GM23338 (cell line): ENCODE results near the gene ACOXL. TPM values are rescaled to one million over a fixed set of nuclear protein-coding genes. Genes with fewer than 3 reads are reported as not detected.

Experiments used
- ATAC-seq: fragments of 200-7000 bp; cut with Tn5 transposase; 3 replicates; pipeline ENCODE4 v1.9.1; 2020
- DNase-seq: peaks from one replicate; pipeline ENCODE4 v3.0.0-alpha.2; 2015; ENCODE audit warnings: low spot score
- H2AFZ ChIP-seq: fragments of 200-600 bp; sonication (generic); 2 replicates; pipeline ENCODE4 v1.8.0; 2016; ENCODE audit warnings: antibody characterized with exemption, mild to moderate bottlenecking, moderate library complexity
- H3F3A ChIP-seq: fragments of 200-600 bp; sonication (generic); replicated peaks from 2 replicates; pipeline ENCODE4 v1.8.0; 2017; ENCODE audit warnings: antibody characterized with exemption, mixed run types, low read depth
- H3K27ac ChIP-seq: fragments of 200-600 bp; sonication (generic); 2 replicates; pipeline ENCODE4 v1.6.1; 2016; ENCODE audit warnings: low read depth
- H3K27me3 ChIP-seq: fragments of 200-600 bp; sonication (generic); 2 replicates; pipeline ENCODE4 v1.8.0; 2016; ENCODE audit warnings: mild to moderate bottlenecking, mixed run types, moderate library complexity; ENCODE audit not compliant: insufficient read depth
- H3K36me3 ChIP-seq: fragments of 200-600 bp; sonication (generic); 2 replicates; pipeline ENCODE4 v1.8.0; 2016; ENCODE audit warnings: mild to moderate bottlenecking; ENCODE audit not compliant: insufficient read depth
- H3K4me1 ChIP-seq: fragments of 200-600 bp; sonication (generic); 2 replicates; pipeline ENCODE4 v1.8.0; 2016; ENCODE audit warnings: mild to moderate bottlenecking, moderate library complexity; ENCODE audit not compliant: insufficient read depth
- H3K4me2 ChIP-seq: fragments of 200-600 bp; sonication (generic); 2 replicates; pipeline ENCODE4 v1.7.1; 2017; ENCODE audit warnings: mixed run types
- H3K4me3 ChIP-seq: fragments of 200-600 bp; sonication (generic); 2 replicates; pipeline ENCODE4 v1.6.1; 2016; ENCODE audit warnings: mixed run types
- H3K79me2 ChIP-seq: fragments of 200-600 bp; sonication (generic); replicated peaks from 2 replicates; pipeline ENCODE4 v1.8.0; 2017; ENCODE audit warnings: mild to moderate bottlenecking; ENCODE audit not compliant: insufficient read depth
- H3K9me2 ChIP-seq: fragments of 200-600 bp; sonication (generic); 2 replicates; pipeline ENCODE4 v1.8.0; 2017; ENCODE audit not compliant: insufficient read depth
- H4K20me1 ChIP-seq: fragments of 200-600 bp; sonication (generic); replicated peaks from 2 replicates; pipeline ENCODE4 v1.8.0; 2017; ENCODE audit warnings: mild to moderate bottlenecking; ENCODE audit not compliant: insufficient read depth
- H3K27ac Mint-ChIP-seq: 2 replicates; pipeline ENCODE4 v1.8.0; 2020; ENCODE audit warnings: inconsistent platforms, mild to moderate bottlenecking, moderate library complexity, mixed read lengths
- H3K27me3 Mint-ChIP-seq: 3 replicates; pipeline ENCODE4 v1.8.0; 2022; ENCODE audit warnings: low read depth, mild to moderate bottlenecking, moderate library complexity, mixed read lengths, inconsistent platforms; ENCODE audit not compliant: insufficient read depth, poor library complexity
- H3K36me3 Mint-ChIP-seq: 3 replicates; pipeline ENCODE4 v1.8.0; 2021; ENCODE audit warnings: low read depth, mild to moderate bottlenecking, inconsistent platforms, moderate library complexity, mixed read lengths
- H3K4me1 Mint-ChIP-seq: 3 replicates; pipeline ENCODE4 v1.8.0; 2020; ENCODE audit warnings: mild to moderate bottlenecking, inconsistent platforms, mixed read lengths
- H3K4me3 Mint-ChIP-seq: 3 replicates; pipeline ENCODE4 v1.8.0; 2021; ENCODE audit warnings: moderate library complexity, mild to moderate bottlenecking, inconsistent platforms, mixed read lengths
- H3K9me3 Mint-ChIP-seq: 3 replicates; pipeline ENCODE4 v1.8.0; 2020; ENCODE audit warnings: moderate library complexity, mild to moderate bottlenecking, inconsistent platforms, mixed read lengths
- CTCF ChIP-seq, 2 experiments: fragments of 200-600 bp in 1 of 2; sonication (generic) in 1 of 2; conservative IDR thresholded peaks; 2 replicates each; pipeline versions ENCODE4 v1.5.1 to v1.6.1; 2016 to 2017; ENCODE audit warnings: antibody characterized with exemption in 2 of 2, low read depth in 2 of 2, mild to moderate bottlenecking in 2 of 2, moderate library complexity in 1 of 2
- ETS1 ChIP-seq: IDR thresholded peaks from 2 replicates; pipeline ENCODE4 v1.6.1; 2016; ENCODE audit warnings: antibody characterized with exemption
- EZH2 ChIP-seq: fragments of 200-600 bp; sonication (generic); IDR thresholded peaks from one replicate; pipeline ENCODE4 v1.8.0; 2017; ENCODE audit warnings: antibody characterized with exemption, mild to moderate bottlenecking, low read depth; ENCODE audit not compliant: unreplicated experiment
- POLR2AphosphoS5 ChIP-seq: IDR thresholded peaks from 2 replicates; pipeline ENCODE4 v1.6.1; 2016; ENCODE audit warnings: antibody characterized with exemption, low read depth
- STAT1 ChIP-seq: IDR thresholded peaks from one replicate; pipeline ENCODE4 v1.6.1; 2016; ENCODE audit warnings: antibody characterized with exemption; ENCODE audit not compliant: unreplicated experiment
- ZNF114 ChIP-seq: fragments of 250-450 bp; sonication (Bioruptor Pico); IDR thresholded peaks from 2 replicates; pipeline ENCODE4 v1.5.0; 2020; ENCODE audit warnings: mild to moderate bottlenecking, moderate library complexity
- ZNF331 ChIP-seq: fragments of 250-450 bp; sonication (Bioruptor Pico); IDR thresholded peaks from 2 replicates; pipeline ENCODE4 v1.5.0; 2020; ENCODE audit warnings: low read depth, mild to moderate bottlenecking, moderate library complexity
- ZNF462 ChIP-seq: fragments of 250-450 bp; sonication (Bioruptor Pico); IDR thresholded peaks from 2 replicates; pipeline ENCODE4 v1.5.0; 2020; ENCODE audit warnings: mild to moderate bottlenecking, moderate library complexity
- polyA plus RNA-seq: library from polyadenylated mRNA; unstranded; fragments of >200 nt; fragmentation: Nextera tagmentation; extraction: Ambion mirVana; gene quantifications from 2 replicates; pipeline ENCODE4 v1.2.1, GENCODE V29; 2016
- total RNA-seq: library from RNA; depleted of rRNA; stranded (reverse); fragments of >200 nt; shearing (Covaris generic); gene quantifications from 2 replicates; pipeline ENCODE4 v1.2.3, GENCODE V29; 2014

Gene ACOXL
- total and polyA plus RNA-seq, 2 experiments from 2014 or later = 9.0 to 14.7 TPM

- TF ChIP-seq EZH2 = no peak
- TF ChIP-seq CTCF (conservative IDR thresholded peaks at IDR 0.05; ENCODE audit: low read depth in 2 of 2) = no peak
- TF ChIP-seq POLR2AphosphoS5 = no peak
- no peak for TF ChIP-seq ETS1
Measured at GRCh38 chr2:110931648-110932047, 199.3 kb downstream of the ACOXL start (continued).

- H3K4me3 ChIP-seq = no peak overlapping the region
- no peaks in the 10 kb centered on the region for H3K4me1 ChIP-seq
- H2AFZ ChIP-seq = no peak overlapping the region
- Mint-ChIP-seq H3K4me3 (no peak overlapping the region), H3K9me3 (peaks cover 28% of the 10 kb centered on the region), H3K27me3 (peaks cover 3% of the 10 kb centered on the region), H3K36me3 (peaks cover 26% of the 10 kb centered on the region), H3K27ac (no peak overlapping the region), H3K4me1 (no peaks in the 10 kb centered on the region)
- DNase-seq = no peak
- 0 out of 2 replicates have a peak, but pooled peaks cover 3% of the 10 kb centered on the region for H3K36me3 ChIP-seq
- H3K79me2 ChIP-seq = no peaks in the 10 kb centered on the region
- H4K20me1 ChIP-seq = no peaks in the 10 kb centered on the region
- ATAC-seq = no peak
- H3K4me2 ChIP-seq = no peak overlapping the region
- no peaks in the 10 kb centered on the region for H3F3A ChIP-seq
- H3K27ac ChIP-seq = no peak overlapping the region
- no peaks in the 10 kb centered on the region for H3K27me3 ChIP-seq
- H3K9me2 ChIP-seq = no peaks in the 10 kb centered on the region
- TF ChIP-seq EZH2 = no peak
- TF ChIP-seq ZNF114 = no peak
- no peak for TF ChIP-seq CTCF (conservative IDR thresholded peaks at IDR 0.05; ENCODE audit: low read depth in 2 of 2)
- no peak for TF ChIP-seq POLR2AphosphoS5
- no peak for TF ChIP-seq ZNF331
- no peak for TF ChIP-seq ETS1
- no peak for TF ChIP-seq STAT1
- no peak for TF ChIP-seq ZNF462
Measured at GRCh38 chr2:110933420-110933819, 201.0 kb downstream of the ACOXL start.
